ENCODE data around the gene DNAJB14. TPM values are rescaled to one million over a fixed set of nuclear protein-coding genes. Genes with fewer than 3 reads are reported as not detected.

Gene DNAJB14
- total and polyA plus RNA-seq, 2 donors from 2014 or later = 8.1 to 51.7 TPM

GRCh38 chr4:99950913-99951254 is 4.5 kb upstream of the DNAJB14 start:
- no peak for TF ChIP-seq CTCF (IDR thresholded peaks at IDR 0.05; ENCODE audit: borderline replicate concordance, extremely low read depth, insufficient read depth)
- Histone ChIP-seq H3K9me3 (ENCODE audit: control insufficient read depth in 2 of 3, insufficient read depth in 1 of 3, low read length in 3 of 3) (no peaks in the 10 kb centered on the region), H3K36me3 (ENCODE audit: control insufficient read depth in 2 of 3, insufficient read depth in 3 of 3, low read length in 3 of 3) (no peaks in the 10 kb centered on the region), H3K27me3 (ENCODE audit: control insufficient read depth, insufficient read depth, low read length) (no peaks in the 10 kb centered on the region), H3K27ac (ENCODE audit: low read depth in 2 of 2, low read length in 2 of 2) (peak overlapping the region; percentile 85 to 86), H3K4me1 (ENCODE audit: control insufficient read depth in 2 of 3, insufficient read depth in 2 of 3, low read depth in 1 of 3, low read length in 3 of 3) (peaks cover 0 to 18% (median 7%) of the 10 kb centered on the region in 3 donors), H3K9ac (ENCODE audit: low read length in 3 of 3) (peak overlapping the region; percentile 34 to 81 (median 79)), H3K4me3 (ENCODE audit: low read length in 3 of 3) (peak overlapping the region; percentile 83 to 93 (median 88))
- no peak for DNase-seq
- intact Hi-C loops (cut with DNase I) = no loop called here
- no peak for FAIRE-seq

- intact Hi-C loops (cut with DNase I) = no loop called here
- FAIRE-seq (no peak), DNase-seq (peak; percentile 99 to 100 (median 99))
- Histone ChIP-seq H3K27ac (ENCODE audit: low read depth in 2 of 2, low read length in 2 of 2) (peak within 1 kb of the TSS; percentile 86 to 89), H3K27me3 (ENCODE audit: control insufficient read depth, insufficient read depth, low read length) (no peaks in the 10 kb centered on the region), H3K4me3 (ENCODE audit: low read length in 3 of 3) (peak within 1 kb of the TSS; percentile 93 to 96 (median 94)), H3K9ac (ENCODE audit: low read length in 3 of 3) (peak within 1 kb of the TSS; percentile 84 to 95 (median 86)), H3K36me3 (ENCODE audit: control insufficient read depth in 2 of 3, insufficient read depth in 3 of 3, low read length in 3 of 3) (no peaks in the 10 kb centered on the region), H3K4me1 (ENCODE audit: control insufficient read depth in 2 of 3, insufficient read depth in 2 of 3, low read depth in 1 of 3, low read length in 3 of 3) (peaks cover 0 to 19% (median 13%) of the 10 kb centered on the region in 3 donors), H3K9me3 (ENCODE audit: control insufficient read depth in 2 of 3, insufficient read depth in 1 of 3, low read length in 3 of 3) (no peaks in the 10 kb centered on the region)
- no peak for TF ChIP-seq CTCF (IDR thresholded peaks at IDR 0.05; ENCODE audit: borderline replicate concordance, extremely low read depth, insufficient read depth)
Observed at GRCh38 chr4:99949999-99950912, 3.8 kb upstream of the DNAJB14 start, which contains the start of gene H2AZ1. Gene H2AZ1, minus strand, starts transcription at chr4:99950275. Its CDS starts 105 bp downstream, at chr4:99950170.

- TF ChIP-seq CTCF (IDR thresholded peaks at IDR 0.05; ENCODE audit: borderline replicate concordance, extremely low read depth, insufficient read depth) = peak; percentile 90
- Histone ChIP-seq H3K9me3 (ENCODE audit: control insufficient read depth in 2 of 3, insufficient read depth in 1 of 3, low read length in 3 of 3) (no peaks in the 10 kb centered on the region), H3K9ac (ENCODE audit: low read length in 3 of 3) (peak overlapping the region; percentile 84 to 95 (median 86)), H3K36me3 (ENCODE audit: control insufficient read depth in 2 of 3, insufficient read depth in 3 of 3, low read length in 3 of 3) (no peaks in the 10 kb centered on the region), H3K27me3 (ENCODE audit: control insufficient read depth, insufficient read depth, low read length) (no peaks in the 10 kb centered on the region), H3K4me3 (ENCODE audit: low read length in 3 of 3) (peak overlapping the region; percentile 93 to 96 (median 94)), H3K27ac (ENCODE audit: low read depth in 2 of 2, low read length in 2 of 2) (peak overlapping the region; percentile 86 to 89), H3K4me1 (ENCODE audit: control insufficient read depth in 2 of 3, insufficient read depth in 2 of 3, low read depth in 1 of 3, low read length in 3 of 3) (peaks cover 0 to 23% (median 13%) of the 10 kb centered on the region in 3 donors)
- FAIRE-seq (no peak), DNase-seq (peak; percentile 94 to 98 (median 95))
- intact Hi-C loops (cut with DNase I) = no loop called here
Observed at GRCh38 chr4:99949034-99949998, 2.9 kb upstream of the DNAJB14 start.

Measured in kidney (tissue), 14 donors.